ENCODE data around the gene APLN. TPM values are rescaled to one million over a fixed set of nuclear protein-coding genes. Genes with fewer than 3 reads are reported as not detected.

Gene APLN
- total and polyA plus RNA-seq, 9 of the 15 experiments (the other 6 are each of a cell fraction or from before 2014, with no cell fraction given) = 0.04 to 0.06 TPM; not detected in 7

DNA sequence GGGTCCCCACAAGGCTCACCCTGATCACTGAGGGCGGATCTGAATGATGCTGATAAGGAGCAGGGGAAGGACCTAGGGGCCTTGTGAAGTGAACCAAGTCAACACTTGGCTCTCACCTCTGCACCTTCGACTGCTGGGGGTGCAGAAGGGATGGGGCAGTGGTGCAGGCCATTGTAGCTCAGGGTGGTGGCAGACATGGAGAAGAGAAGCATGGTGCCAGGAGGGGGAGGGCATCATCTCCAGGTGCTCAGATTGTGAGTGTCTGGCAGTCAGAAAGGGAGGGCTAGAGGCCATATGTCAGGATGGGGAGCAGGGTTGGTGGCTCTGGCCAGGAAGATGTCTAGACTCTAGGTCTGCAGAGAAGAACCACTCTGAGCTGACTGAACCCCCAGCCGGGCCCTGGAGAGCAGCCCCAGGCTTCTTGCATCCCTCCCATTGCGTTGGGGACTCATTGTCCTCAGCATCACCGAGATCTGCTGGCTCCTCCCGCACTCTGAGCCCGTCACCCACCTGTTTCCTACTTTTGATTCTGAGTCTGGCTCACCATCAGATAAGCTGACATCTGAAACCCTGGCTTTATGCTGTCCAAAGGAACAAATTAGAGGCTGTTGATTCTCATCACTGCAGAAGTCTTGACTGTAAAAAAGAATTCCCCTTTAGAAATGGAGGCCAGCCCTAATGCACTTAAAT is 3.8 kb downstream of the APLN start (continued):
- TF ChIP-seq SIN3A (IDR thresholded peaks at IDR 0.05; ENCODE audit: borderline replicate concordance in 2 of 2, control insufficient read depth in 1 of 2, low read depth in 2 of 2, low read length in 2 of 2) = no peak

DNA sequence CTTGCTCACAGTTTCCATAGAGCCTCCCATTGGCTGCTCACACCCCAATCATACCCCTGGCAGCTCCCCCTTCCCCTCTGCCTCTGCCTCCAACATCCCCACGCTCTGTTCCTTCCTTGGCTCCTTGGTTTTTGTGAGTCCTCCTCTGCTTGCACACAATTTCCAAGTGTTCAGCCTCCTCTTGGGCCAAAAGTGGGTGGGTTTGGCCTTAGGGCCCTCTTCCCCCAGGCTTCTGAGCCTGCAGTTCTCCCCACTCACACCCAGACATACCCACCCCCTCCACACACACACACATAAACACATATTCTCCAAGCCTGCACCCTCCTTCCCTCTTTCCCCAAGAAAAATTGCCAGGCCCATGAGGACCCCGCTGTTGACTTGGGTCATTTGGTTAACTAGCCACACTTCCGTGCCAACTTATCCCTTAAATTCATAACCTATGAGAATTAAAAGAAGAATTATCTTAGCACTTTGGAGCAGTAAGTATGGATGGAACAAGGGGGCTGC is 4.5 kb downstream of the APLN start:
- CTCF ChIA-PET (ENCODE audit: low intra/inter-chr PET ratio) = interaction anchor here (0.6 kb wide), 1 partner anchor 422 kb away, joined by 4 read pairs; no protein-coding TSS in a partner anchor
- Histone ChIP-seq H3K9ac (ENCODE audit: insufficient read depth in 1 of 2, low read depth in 2 of 2, low read length in 2 of 2) (no peak overlapping the region), H3K9me1 (ENCODE audit: control insufficient read depth, insufficient read depth, low read length) (no peaks in the 10 kb centered on the region), H3K4me3 (no peak overlapping the region), H3K79me2 (ENCODE audit: control insufficient read depth, insufficient read depth, low read length) (no peaks in the 10 kb centered on the region), H2AFZ (ENCODE audit: low read depth, low read length) (no peak overlapping the region), H3K27me3 (ENCODE audit: control insufficient read depth in 2 of 2, insufficient read depth in 2 of 2, low read length in 2 of 2) (peaks cover 17 to 94% of the 10 kb centered on the region in 2 experiments), H4K20me1 (replicated peaks; ENCODE audit: control insufficient read depth, insufficient read depth, low read length) (0 out of 2 replicates have a peak, but pooled peaks cover 6% of the 10 kb centered on the region), H3K36me3 (ENCODE audit: control insufficient read depth, insufficient read depth, low read length) (no peaks in the 10 kb centered on the region), H3K9me3 (replicated peaks; ENCODE audit: control insufficient read depth, insufficient read depth, low read depth, low read length) (no peaks in the 10 kb centered on the region), H3K4me1 (replicated peaks in 1 of 2; ENCODE audit: control insufficient read depth in 2 of 2, insufficient read depth in 2 of 2, low read length in 2 of 2) (peaks cover 0 to 17% of the 10 kb centered on the region in 2 experiments; a peak in 2 of 5 replicates), H3K4me2 (ENCODE audit: insufficient read depth, low read length) (no peak overlapping the region), H3K27ac (ENCODE audit: extremely low read depth, low read depth, low read length) (no peak overlapping the region)
- 0% methylated on average over 1 of the region's 3 CpGs for WGBS (ENCODE audit: insufficient coverage, low coverage, missing lambda C conversion rate)
- intact Hi-C loops (cut with micrococcal nuclease) = no loop called here
- no peak for FAIRE-seq
- no TSS peak for BruUV-seq (replicated peaks)
- DNase-seq (ENCODE audit: extremely low read depth in 1 of 4, low spot score in 3 of 4) = no peak
- POLR2A ChIA-PET = interaction anchor here (0.5 kb wide), 1 partner anchor 35 kb away, joined by 3 read pairs; no protein-coding TSS in a partner anchor
- ATAC-seq = no peak
- in situ Hi-C loops (cut with MboI) = no loop called here
- TF ChIP-seq, protein P1, sequence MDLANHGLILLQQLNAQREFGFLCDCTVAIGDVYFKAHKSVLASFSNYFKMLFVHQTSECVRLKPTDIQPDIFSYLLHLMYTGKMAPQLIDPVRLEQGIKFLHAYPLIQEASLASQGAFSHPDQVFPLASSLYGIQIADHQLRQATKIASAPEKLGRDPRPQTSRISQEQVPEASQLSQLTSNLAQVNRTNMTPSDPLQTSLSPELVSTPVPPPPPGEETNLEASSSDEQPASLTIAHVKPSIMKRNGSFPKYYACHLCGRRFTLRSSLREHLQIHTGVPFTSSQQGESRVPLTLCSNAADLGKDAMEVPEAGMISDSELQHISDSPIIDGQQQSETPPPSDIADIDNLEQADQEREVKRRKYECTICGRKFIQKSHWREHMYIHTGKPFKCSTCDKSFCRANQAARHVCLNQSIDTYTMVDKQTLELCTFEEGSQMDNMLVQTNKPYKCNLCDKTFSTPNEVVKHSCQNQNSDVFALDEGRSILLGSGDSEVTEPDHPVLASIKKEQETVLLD (IDR thresholded peaks at IDR 0.05) = no peak
- no peak for TF ChIP-seq ZNF184 (CRISPR knock-in tag; IDR thresholded peaks at IDR 0.05)
